ACC112 (cell line): ENCODE data around the gene TIMM17A.

Experiments
- H2AFZ ChIP-seq: fragments of 200-600 bp; sonication (generic); one replicate; pipeline ENCODE4 v1.6.0; 2017; ENCODE audit warnings: antibody characterized with exemption, low read length; ENCODE audit not compliant: unreplicated experiment
- H3K27ac ChIP-seq: fragments of 200-600 bp; sonication (generic); 2 replicates; pipeline ENCODE4 v1.5.1; 2014; ENCODE audit warnings: low read depth, mild to moderate bottlenecking, antibody characterized with exemption, low read length, moderate library complexity
- H3K27me3 ChIP-seq: fragments of 200-600 bp; sonication (generic); 2 replicates; pipeline ENCODE4 v1.6.1; 2014; ENCODE audit warnings: mild to moderate bottlenecking, antibody characterized with exemption, low read length, moderate library complexity, mixed read lengths; ENCODE audit not compliant: insufficient read depth
- H3K36me3 ChIP-seq: fragments of 200-600 bp; sonication (generic); 2 replicates; pipeline ENCODE4 v1.6.1; 2016; ENCODE audit warnings: mild to moderate bottlenecking, antibody characterized with exemption, low read length, moderate library complexity, mixed read lengths; ENCODE audit not compliant: insufficient read depth
- H3K4me1 ChIP-seq: fragments of 200-600 bp; sonication (generic); one replicate; pipeline ENCODE4 v1.6.1; 2016; ENCODE audit warnings: low read length, mixed read lengths; ENCODE audit not compliant: insufficient read depth, unreplicated experiment, control insufficient read depth
- H3K4me3 ChIP-seq: fragments of 200-600 bp; sonication (generic); 2 replicates; pipeline ENCODE4 v1.5.1; 2014; ENCODE audit warnings: mild to moderate bottlenecking, low read depth, low read length
- H3K79me2 ChIP-seq: fragments of 200-600 bp; sonication (generic); one replicate; pipeline ENCODE4 v1.6.0; 2016; ENCODE audit warnings: low read length; ENCODE audit not compliant: control insufficient read depth, unreplicated experiment, insufficient read depth

TIMM17A gene

GRCh38 chr1:201921952-201922558 is 33.2 kb upstream of the TIMM17A start:
- Histone ChIP-seq H3K27me3 (no peaks in the 10 kb centered on the region), H3K4me3 (no peak overlapping the region), H2AFZ (no peak overlapping the region), H3K4me1 (peaks cover 15% of the 10 kb centered on the region), H3K27ac (no peak overlapping the region), H3K79me2 (no peaks in the 10 kb centered on the region), H3K36me3 (no peaks in the 10 kb centered on the region)

GRCh38 chr1:201925301-201925567 is 30.1 kb upstream of the TIMM17A start:
- Histone ChIP-seq H2AFZ (no peak overlapping the region), H3K4me1 (no peaks in the 10 kb centered on the region), H3K27me3 (no peaks in the 10 kb centered on the region), H3K27ac (no peak overlapping the region), H3K4me3 (no peak overlapping the region), H3K79me2 (no peaks in the 10 kb centered on the region), H3K36me3 (no peaks in the 10 kb centered on the region)

GRCh38 chr1:201925981-201926645 is 29.2 kb upstream of the TIMM17A start:
- Histone ChIP-seq H3K4me3 (no peak overlapping the region), H3K4me1 (no peaks in the 10 kb centered on the region), H2AFZ (no peak overlapping the region), H3K27me3 (no peaks in the 10 kb centered on the region), H3K36me3 (no peaks in the 10 kb centered on the region), H3K27ac (no peak overlapping the region), H3K79me2 (no peaks in the 10 kb centered on the region)

GRCh38 chr1:201928266-201928665 is 27.0 kb upstream of the TIMM17A start:
- H3K79me2 ChIP-seq, result no peaks in the 10 kb centered on the region
- no peak overlapping the region for H3K27ac ChIP-seq
- H3K4me3 ChIP-seq, result no peak overlapping the region
- H3K36me3 ChIP-seq, result no peaks in the 10 kb centered on the region
- no peaks in the 10 kb centered on the region for H3K27me3 ChIP-seq
- H3K4me1 ChIP-seq, result no peaks in the 10 kb centered on the region
- H2AFZ ChIP-seq, result no peak overlapping the region

GRCh38 chr1:201930137-201930536 is 25.2 kb upstream of the TIMM17A start:
- H3K4me3 ChIP-seq, result no peak overlapping the region
- H2AFZ ChIP-seq, result no peak overlapping the region

GRCh38 chr1:201930803-201931202 is 24.5 kb upstream of the TIMM17A start:
- peaks cover 10% of the 10 kb centered on the region for H3K4me1 ChIP-seq
- no peak overlapping the region for H3K4me3 ChIP-seq
- no peaks in the 10 kb centered on the region for H3K36me3 ChIP-seq
- H3K27me3 ChIP-seq, result no peaks in the 10 kb centered on the region
- no peaks in the 10 kb centered on the region for H3K79me2 ChIP-seq
- no peak overlapping the region for H3K27ac ChIP-seq
- H2AFZ ChIP-seq, result no peak overlapping the region

More at GRCh38 chr1:201930137-201930536, 25.2 kb upstream of the TIMM17A start:
- Histone ChIP-seq H3K4me1 (peaks cover 10% of the 10 kb centered on the region), H3K27ac (no peak overlapping the region), H3K79me2 (no peaks in the 10 kb centered on the region), H3K27me3 (no peaks in the 10 kb centered on the region), H3K36me3 (no peaks in the 10 kb centered on the region)

GRCh38 chr1:201933840-201934430 is 21.4 kb upstream of the TIMM17A start:
- Histone ChIP-seq H2AFZ (peak overlapping the region; percentile 31), H3K27me3 (no peaks in the 10 kb centered on the region), H3K79me2 (no peaks in the 10 kb centered on the region)

GRCh38 chr1:201937624-201938213 is 17.6 kb upstream of the TIMM17A start:
- Histone ChIP-seq H3K36me3 (no peaks in the 10 kb centered on the region), H3K4me3 (no peak overlapping the region), H3K79me2 (no peaks in the 10 kb centered on the region), H2AFZ (no peak overlapping the region), H3K27ac (peak overlapping the region; percentile 40), H3K27me3 (no peaks in the 10 kb centered on the region), H3K4me1 (peaks cover 24% of the 10 kb centered on the region)

More at GRCh38 chr1:201933840-201934430, 21.4 kb upstream of the TIMM17A start:
- Histone ChIP-seq H3K36me3 (no peaks in the 10 kb centered on the region), H3K27ac (no peak overlapping the region), H3K4me1 (peaks cover 24% of the 10 kb centered on the region), H3K4me3 (no peak overlapping the region)

- no peak overlapping the region for H3K27ac ChIP-seq
- no peaks in the 10 kb centered on the region for H3K36me3 ChIP-seq
- no peaks in the 10 kb centered on the region for H3K79me2 ChIP-seq
- H3K4me1 ChIP-seq, result peaks cover 24% of the 10 kb centered on the region
- H3K4me3 ChIP-seq, result no peak overlapping the region
- H2AFZ ChIP-seq, result no peak overlapping the region
- no peaks in the 10 kb centered on the region for H3K27me3 ChIP-seq
These were observed 16.8 kb upstream of the TIMM17A start for GRCh38 chr1:201938440-201939035.

- Histone ChIP-seq H3K4me3 (no peak overlapping the region), H3K36me3 (no peaks in the 10 kb centered on the region), H3K27ac (no peak overlapping the region), H3K79me2 (no peaks in the 10 kb centered on the region), H3K4me1 (peaks cover 19% of the 10 kb centered on the region), H2AFZ (no peak overlapping the region), H3K27me3 (no peaks in the 10 kb centered on the region)
These were observed 16.2 kb upstream of the TIMM17A start for GRCh38 chr1:201939148-201939547.
